DMS79 (cell line): ENCODE results near the gene MET.

Experiments
- DNase-seq: peaks from one replicate; lab custom pipeline; 2025; lab: John Stamatoyannopoulos, UW

Gene MET

DNA sequence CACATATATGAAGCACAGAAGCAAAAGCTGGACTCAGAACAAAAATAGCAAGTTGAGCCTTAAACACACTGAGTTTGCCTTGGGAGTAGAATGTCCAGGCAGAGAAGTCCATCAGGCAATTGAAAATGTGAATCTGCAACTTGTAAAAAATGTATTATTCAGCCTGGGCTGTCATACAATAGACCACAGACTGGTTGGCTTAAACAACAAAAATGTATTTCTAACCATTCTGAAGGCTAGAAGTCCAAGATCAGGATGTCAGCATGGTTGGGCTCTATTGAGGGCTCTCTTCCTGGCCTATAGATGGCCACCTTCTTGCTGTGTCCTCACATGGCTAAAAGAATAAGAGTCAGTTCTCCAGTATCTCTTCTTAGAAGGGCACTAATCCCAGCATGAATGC lies 113.8 kb downstream of the MET start:
- no peak for DNase-seq

GRCh38 chr7:116786791-116787443 lies 114.9 kb downstream of the MET start:
- no peak for DNase-seq

GRCh38 chr7:116787881-116788280 lies 115.9 kb downstream of the MET start:
- DNase-seq = no peak

- no peak for DNase-seq
Observed at GRCh38 chr7:116788572-116789197, 116.7 kb downstream of the MET start.

DNA sequence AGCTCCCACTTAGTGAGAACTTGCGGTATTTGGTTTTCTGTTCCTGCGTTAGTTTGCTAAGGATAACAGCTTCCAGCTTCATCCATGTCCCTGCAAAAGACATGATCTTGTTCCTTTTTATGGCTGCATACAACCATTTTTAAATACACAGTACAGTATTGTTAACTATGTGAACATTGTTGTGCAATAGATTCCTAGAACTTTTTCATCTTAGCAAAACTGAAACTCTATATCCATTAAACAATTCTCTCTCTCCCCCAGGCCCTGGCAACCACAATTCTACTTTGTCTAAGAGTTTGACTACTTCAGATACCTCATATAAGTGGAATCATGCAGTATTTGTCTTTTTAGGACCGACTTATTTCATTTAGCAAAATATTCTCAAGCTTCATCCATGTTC lies 118.0 kb downstream of the MET start:
- no peak for DNase-seq

- DNase-seq = no peak
Observed at GRCh38 chr7:116792813-116793212, 120.8 kb downstream of the MET start.

DNA sequence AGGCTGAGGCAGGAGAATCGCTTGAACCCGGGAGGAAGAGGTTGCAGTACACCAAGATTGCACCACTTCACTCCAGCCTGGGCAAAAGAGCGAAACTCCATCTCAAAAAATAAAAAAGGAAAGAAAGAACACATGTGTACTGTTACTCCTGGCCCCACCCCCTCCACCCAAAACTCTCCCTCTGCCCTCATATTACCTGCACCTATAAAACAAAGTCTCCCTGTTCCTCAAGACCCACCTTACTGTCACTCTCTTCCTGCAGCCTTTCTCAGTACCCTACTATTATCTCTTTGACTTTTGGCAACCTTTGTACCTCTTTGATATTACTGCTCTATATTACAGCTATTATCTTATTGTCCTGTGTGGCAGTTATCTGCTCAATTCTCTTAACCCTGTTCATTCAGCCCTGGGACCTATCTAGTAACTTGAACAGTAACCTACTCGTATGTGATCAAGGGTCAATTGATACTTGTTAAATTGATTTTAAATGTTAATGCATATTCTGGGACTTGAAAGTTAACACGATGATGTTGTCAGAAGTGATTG lies 121.9 kb downstream of the MET start:
- no peak for DNase-seq

DNA sequence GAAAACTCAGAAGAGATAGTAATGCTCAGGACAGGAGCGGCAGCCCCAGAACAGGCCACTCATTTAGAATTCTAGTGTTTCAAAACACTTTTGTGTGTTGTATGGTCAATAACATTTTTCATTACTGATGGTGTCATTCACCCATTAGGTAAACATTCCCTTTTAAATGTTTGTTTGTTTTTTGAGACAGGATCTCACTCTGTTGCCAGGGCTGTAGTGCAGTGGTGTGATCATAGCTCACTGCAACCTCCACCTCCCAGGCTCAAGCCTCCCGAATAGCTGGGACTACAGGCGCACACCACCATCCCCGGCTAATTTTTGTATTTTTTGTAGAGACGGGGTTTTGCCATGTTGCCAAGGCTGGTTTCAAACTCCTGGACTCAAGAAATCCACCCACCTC lies 124.5 kb downstream of the MET start:
- no peak for DNase-seq

DNA sequence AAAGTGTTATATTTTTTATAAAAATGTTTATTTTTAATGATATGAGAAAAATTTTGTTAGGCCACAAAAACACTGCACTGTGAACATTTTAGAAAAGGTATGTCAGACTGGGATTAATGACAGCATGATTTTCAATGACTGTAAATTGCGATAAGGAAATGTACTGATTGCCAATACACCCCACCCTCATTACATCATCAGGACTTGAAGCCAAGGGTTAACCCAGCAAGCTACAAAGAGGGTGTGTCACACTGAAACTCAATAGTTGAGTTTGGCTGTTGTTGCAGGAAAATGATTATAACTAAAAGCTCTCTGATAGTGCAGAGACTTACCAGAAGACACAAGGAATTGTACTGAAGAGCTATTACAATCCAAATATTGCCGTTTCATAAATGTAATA lies 125.6 kb downstream of the MET start:
- DNase-seq = no peak

- DNase-seq = no peak
Observed at GRCh38 chr7:116798232-116798631, 126.2 kb downstream of the MET start.

DNA sequence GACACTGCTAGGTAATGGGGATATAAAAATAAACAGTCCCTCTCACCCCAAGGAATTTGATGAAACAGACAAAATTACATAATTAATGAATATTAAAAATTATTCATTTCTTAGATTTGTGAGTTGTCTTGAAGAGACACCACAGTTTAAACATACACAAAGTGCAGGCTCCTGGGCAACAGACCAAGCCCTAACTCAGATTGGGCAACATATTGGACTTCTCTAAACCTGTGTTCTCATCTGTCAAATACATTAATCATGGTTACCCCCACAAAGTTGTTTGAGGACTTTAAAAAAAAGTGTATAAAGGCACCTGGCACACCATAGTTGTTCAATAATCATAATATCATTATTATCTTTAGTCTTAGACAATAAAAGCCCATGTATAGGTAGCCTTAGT lies 127.9 kb downstream of the MET start:
- no peak for DNase-seq

GRCh38 chr7:116800594-116800993 lies 128.6 kb downstream of the MET start:
- DNase-seq = no peak

GRCh38 chr7:116801092-116801710 lies 129.2 kb downstream of the MET start:
- no peak for DNase-seq

GRCh38 chr7:116802144-116802745 lies 130.2 kb downstream of the MET start:
- DNase-seq = no peak

DNA sequence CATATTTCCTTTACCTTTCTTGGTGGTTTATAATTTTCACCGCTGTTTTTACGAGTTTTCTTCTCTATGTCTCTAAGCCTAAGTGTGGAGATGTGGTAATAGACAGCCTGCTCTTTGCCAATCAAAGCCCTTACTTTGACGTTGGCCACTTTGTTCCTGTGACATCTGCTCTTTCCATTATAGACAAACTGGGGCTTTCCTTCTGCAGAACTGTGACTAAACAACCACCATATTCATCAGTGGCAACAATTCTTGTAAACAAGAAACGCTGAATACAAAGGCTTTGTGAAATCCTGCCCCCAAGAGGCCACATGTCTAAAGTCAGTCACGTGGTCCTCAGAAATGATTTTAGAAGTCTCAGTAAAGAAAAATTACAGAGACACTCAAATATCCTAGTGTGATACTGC lies 130.8 kb downstream of the MET start:
- no peak for DNase-seq

- DNase-seq = no peak
Observed at GRCh38 chr7:116804471-116804870, 132.5 kb downstream of the MET start.

- DNase-seq = no peak
Observed at GRCh38 chr7:116805100-116805544, 133.1 kb downstream of the MET start.

- no peak for DNase-seq
Observed at GRCh38 chr7:116806046-116806944, 134.3 kb downstream of the MET start.

DNA sequence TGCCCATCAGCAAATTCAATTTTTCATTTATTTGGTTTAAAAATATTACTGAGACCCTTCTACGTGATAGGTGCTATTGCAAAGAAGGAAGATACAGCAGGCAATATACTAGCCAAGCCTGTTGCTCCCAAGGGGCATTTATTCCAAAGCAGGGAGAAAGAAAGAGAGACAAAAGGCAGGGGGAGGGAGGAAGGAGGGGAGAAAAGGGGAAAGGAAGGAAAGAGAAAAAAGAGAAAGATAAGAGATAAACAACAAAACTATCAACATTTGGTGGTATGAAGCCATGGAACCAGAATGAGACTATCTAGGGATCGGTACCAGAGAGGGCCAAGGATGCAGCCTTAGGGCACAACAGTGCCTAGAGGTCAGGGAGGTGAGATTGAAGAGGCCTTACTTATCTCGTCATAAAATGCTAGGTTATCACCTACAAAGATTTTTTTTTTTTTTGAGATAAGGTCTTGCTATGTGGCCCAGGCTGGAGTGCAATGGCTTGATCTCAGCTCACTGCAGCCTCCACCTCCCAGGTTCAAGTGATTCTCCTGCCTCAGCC lies 135.1 kb downstream of the MET start:
- DNase-seq = no peak

GRCh38 chr7:116809636-116810266 lies 137.8 kb downstream of the MET start:
- peak; percentile 51 for DNase-seq
